Glutamatergic neuron (in vitro differentiated cells): ENCODE results near the gene CACNG1. TPM values are rescaled to one million over a fixed set of nuclear protein-coding genes. Genes with fewer than 3 reads are reported as not detected.

Source experiments
- DNase-seq: peaks from one replicate; pipeline ENCODE4 v3.0.0; 2022
- H3K27ac Mint-ChIP-seq: one replicate; pipeline ENCODE4 v1.8.0; 2020; ENCODE audit warnings: mild to moderate bottlenecking, mixed read lengths, inconsistent platforms; ENCODE audit not compliant: unreplicated experiment
- H3K27me3 Mint-ChIP-seq: one replicate; pipeline ENCODE4 v1.8.0; 2020; ENCODE audit warnings: mild to moderate bottlenecking, moderate library complexity, mixed read lengths, inconsistent platforms; ENCODE audit not compliant: unreplicated experiment
- H3K36me3 Mint-ChIP-seq: one replicate; pipeline ENCODE4 v1.8.0; 2020; ENCODE audit warnings: mild to moderate bottlenecking, mixed read lengths, inconsistent platforms; ENCODE audit not compliant: unreplicated experiment
- H3K4me1 Mint-ChIP-seq: one replicate; pipeline ENCODE4 v1.8.0; 2020; ENCODE audit warnings: mild to moderate bottlenecking, low read depth, mixed read lengths, inconsistent platforms; ENCODE audit not compliant: unreplicated experiment
- H3K4me3 Mint-ChIP-seq: one replicate; pipeline ENCODE4 v1.8.0; 2020; ENCODE audit warnings: mild to moderate bottlenecking, mixed read lengths, inconsistent platforms; ENCODE audit not compliant: unreplicated experiment
- H3K9me3 Mint-ChIP-seq: one replicate; pipeline ENCODE4 v1.8.0; 2020; ENCODE audit warnings: mild to moderate bottlenecking, moderate library complexity, mixed read lengths, inconsistent platforms; ENCODE audit not compliant: unreplicated experiment
- total RNA-seq: library from RNA; stranded (reverse); fragmentation: NEBNext Ultra II Directional; extraction: Animal tissue kit (Norgen Biotek cat#: 25700); gene quantifications from one replicate; pipeline ENCODE4 v1.2.1, GENCODE V29; 2021; ENCODE audit not compliant: unreplicated experiment
- TF ChIP-seq, protein P1 (sequence below): fragments of 200-600 bp; sonication (generic); IDR thresholded peaks from one replicate; pipeline ENCODE4 v1.5.0; 2021; ENCODE audit not compliant: partially characterized antibody, unreplicated experiment

CACNG1 gene
- total RNA-seq, 1 donor from 2014 or later: not detected

DNA sequence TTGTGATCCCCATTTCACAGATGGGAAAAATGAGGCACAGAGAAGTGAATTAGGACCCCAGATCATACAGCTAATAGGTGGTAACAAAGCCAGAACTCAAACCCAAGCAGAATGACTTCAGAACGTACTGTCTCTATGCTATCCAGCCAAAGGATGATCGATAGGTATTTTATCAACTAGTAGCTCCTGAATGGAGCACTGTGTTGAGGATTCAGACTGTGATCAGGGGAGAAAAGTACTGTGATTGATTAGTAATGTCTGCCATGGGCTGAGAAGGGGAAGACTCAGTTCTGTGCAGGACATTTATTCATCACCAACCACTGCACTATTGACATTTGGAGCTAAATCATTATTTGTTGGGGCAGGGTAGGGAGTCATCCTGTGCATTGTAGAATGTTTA lies 41.1 kb upstream of the CACNG1 start:
- peaks cover 28% of the 10 kb centered on the region for H3K36me3 Mint-ChIP-seq
- no peak overlapping the region for H3K27ac Mint-ChIP-seq
- H3K9me3 Mint-ChIP-seq: peaks cover 9% of the 10 kb centered on the region
- no peak for DNase-seq
- H3K27me3 Mint-ChIP-seq: peaks cover 13% of the 10 kb centered on the region
- H3K4me3 Mint-ChIP-seq: no peak overlapping the region
- TF ChIP-seq, protein P1, sequence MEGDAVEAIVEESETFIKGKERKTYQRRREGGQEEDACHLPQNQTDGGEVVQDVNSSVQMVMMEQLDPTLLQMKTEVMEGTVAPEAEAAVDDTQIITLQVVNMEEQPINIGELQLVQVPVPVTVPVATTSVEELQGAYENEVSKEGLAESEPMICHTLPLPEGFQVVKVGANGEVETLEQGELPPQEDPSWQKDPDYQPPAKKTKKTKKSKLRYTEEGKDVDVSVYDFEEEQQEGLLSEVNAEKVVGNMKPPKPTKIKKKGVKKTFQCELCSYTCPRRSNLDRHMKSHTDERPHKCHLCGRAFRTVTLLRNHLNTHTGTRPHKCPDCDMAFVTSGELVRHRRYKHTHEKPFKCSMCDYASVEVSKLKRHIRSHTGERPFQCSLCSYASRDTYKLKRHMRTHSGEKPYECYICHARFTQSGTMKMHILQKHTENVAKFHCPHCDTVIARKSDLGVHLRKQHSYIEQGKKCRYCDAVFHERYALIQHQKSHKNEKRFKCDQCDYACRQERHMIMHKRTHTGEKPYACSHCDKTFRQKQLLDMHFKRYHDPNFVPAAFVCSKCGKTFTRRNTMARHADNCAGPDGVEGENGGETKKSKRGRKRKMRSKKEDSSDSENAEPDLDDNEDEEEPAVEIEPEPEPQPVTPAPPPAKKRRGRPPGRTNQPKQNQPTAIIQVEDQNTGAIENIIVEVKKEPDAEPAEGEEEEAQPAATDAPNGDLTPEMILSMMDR: no peak
- no peaks in the 10 kb centered on the region for H3K4me1 Mint-ChIP-seq

DNA sequence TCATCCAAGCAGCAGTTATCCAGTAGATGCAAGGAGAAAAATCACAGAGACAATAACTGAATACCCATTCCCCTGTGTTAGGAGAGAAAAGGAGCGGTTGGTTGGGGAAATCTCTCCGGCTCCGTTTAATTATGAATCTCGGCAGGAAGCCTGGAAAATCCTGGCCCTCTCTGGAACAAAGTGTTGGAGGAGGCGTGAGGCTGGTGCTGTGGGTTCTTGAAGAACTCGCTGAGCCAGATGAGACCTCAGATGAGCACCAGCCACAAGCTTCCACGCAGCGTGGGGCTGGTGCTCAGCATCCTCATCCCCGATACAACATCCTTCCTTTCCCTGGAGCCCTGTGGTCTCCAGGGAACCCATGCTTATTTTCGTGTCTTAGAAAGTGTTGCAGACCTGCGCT lies 40.2 kb upstream of the CACNG1 start:
- TF ChIP-seq, protein P1: no peak
- Mint-ChIP-seq H3K36me3 (peaks cover 34% of the 10 kb centered on the region), H3K27ac (no peak overlapping the region), H3K4me3 (no peak overlapping the region), H3K9me3 (peaks cover 13% of the 10 kb centered on the region), H3K4me1 (no peaks in the 10 kb centered on the region), H3K27me3 (peaks cover 13% of the 10 kb centered on the region)
- DNase-seq: no peak

DNA sequence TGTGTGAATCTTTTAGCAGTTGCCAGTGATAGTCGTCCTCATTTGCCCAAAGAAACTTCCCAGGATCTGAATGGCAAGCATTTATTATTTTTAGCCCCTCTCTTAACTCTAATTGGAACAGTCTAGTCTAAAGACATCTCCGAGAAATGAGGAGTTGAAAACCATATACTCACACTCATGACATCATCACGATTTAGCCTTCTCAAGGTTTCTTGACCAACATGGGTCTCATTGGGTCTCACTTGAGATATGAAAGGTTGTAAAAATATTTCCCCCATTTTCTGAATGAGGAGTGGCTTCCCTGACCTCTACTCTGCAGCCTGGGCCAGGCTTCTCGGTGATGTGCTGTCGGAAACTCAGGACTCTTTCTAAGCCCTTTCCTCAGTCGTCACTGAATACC lies 37.1 kb upstream of the CACNG1 start:
- DNase-seq: no peak
- Mint-ChIP-seq H3K4me3 (no peak overlapping the region), H3K36me3 (peaks cover 36% of the 10 kb centered on the region), H3K4me1 (peaks cover 2% of the 10 kb centered on the region), H3K27ac (no peak overlapping the region), H3K27me3 (peaks cover 15% of the 10 kb centered on the region), H3K9me3 (peaks cover 11% of the 10 kb centered on the region)
- TF ChIP-seq, protein P1: no peak

DNA sequence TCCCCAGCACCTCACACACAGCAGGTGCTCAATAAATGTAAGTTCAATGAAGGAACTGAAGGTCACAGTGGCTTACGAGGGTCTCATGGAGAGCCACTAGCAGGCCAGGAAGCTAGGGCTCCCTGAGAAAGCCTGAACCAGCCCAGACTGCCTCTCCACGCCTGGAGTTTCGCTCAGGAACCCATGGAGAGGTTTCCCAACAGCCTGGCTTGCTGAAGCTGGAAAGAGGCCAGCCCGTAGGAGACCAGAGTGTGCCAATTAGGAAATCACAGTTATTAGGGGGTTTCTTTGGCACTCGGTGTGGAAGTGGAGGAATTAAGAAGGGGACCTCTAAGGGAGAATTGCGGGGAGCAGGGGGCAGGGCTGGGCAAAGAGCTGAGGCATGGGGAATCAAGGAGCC lies 36.3 kb upstream of the CACNG1 start:
- no peak for DNase-seq
- Mint-ChIP-seq H3K4me3 (no peak overlapping the region), H3K36me3 (peaks cover 29% of the 10 kb centered on the region), H3K4me1 (peaks cover 5% of the 10 kb centered on the region), H3K27me3 (peaks cover 16% of the 10 kb centered on the region), H3K9me3 (peaks cover 11% of the 10 kb centered on the region), H3K27ac (no peak overlapping the region)
- TF ChIP-seq, protein P1: no peak

DNA sequence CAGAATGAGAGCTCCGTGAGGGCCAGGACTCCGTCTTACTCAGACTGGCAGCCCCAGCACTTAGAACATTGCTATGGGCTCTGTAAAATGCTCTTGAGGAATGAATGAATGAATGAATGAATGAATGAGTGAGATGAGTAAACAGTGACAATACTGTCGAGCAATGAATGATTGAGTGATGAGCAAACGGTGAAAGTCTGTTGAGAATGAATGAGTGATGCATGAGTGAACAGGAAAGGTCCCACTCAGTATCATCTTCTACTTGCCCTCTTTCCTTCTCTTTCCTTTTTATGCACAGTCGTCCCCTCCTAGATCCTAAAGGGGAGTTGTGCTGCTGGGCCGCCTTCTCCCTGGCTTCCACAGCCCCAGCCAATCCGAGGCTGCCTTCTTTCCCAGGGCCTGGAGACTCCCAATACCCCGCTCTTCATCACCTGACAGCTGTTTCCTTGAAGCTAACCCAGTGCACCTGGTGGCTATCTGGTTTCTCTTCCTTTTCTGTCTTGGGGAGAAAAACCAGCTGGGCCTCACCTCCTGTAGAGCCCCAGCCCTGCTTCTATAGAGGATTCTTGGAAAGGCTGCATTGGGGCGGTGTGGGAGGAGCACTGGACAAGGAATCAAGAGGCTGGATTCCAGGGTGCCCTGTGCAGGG lies 32.7 kb upstream of the CACNG1 start:
- no peak for DNase-seq
- peaks cover 13% of the 10 kb centered on the region for H3K27me3 Mint-ChIP-seq
- no peak overlapping the region for H3K27ac Mint-ChIP-seq
- peaks cover 23% of the 10 kb centered on the region for H3K36me3 Mint-ChIP-seq
- TF ChIP-seq, protein P1: no peak
- peaks cover 18% of the 10 kb centered on the region for H3K9me3 Mint-ChIP-seq
- no peak overlapping the region for H3K4me3 Mint-ChIP-seq
- H3K4me1 Mint-ChIP-seq: peaks cover 15% of the 10 kb centered on the region
